Kidney (tissue), 14 donors: ENCODE data around the gene FGFR3. TPM values are rescaled to one million over a fixed set of nuclear protein-coding genes. Genes with fewer than 3 reads are reported as not detected.

ENCODE experiments used
- DNase-seq, 5 donors: peaks; one replicate each; pipeline ENCODE4 v3.0.0-alpha.2; 2013 to 2020
- FAIRE-seq: peaks from 2 replicates; lab custom pipeline; 2012; peaks lifted over from hg19 to GRCh38; lab: Jason Lieb, UNC
- H3K27ac ChIP-seq, 2 donors: one replicate each; pipeline ENCODE4 v1.7.0; 2013; ENCODE audit warnings: low read depth in 2 of 2, low read length in 2 of 2, inconsistent platforms in 1 of 2
- H3K27me3 ChIP-seq: one replicate; pipeline ENCODE4 v1.7.1; 2013; ENCODE audit warnings: low read length, inconsistent platforms; ENCODE audit not compliant: control insufficient read depth, insufficient read depth
- H3K36me3 ChIP-seq, 3 donors: one replicate each; pipeline versions ENCODE4 v1.7.0 to v1.7.1; 2013; ENCODE audit warnings: low read length in 3 of 3, control low read depth in 1 of 3, inconsistent platforms in 1 of 3; ENCODE audit not compliant: insufficient read depth in 3 of 3, control insufficient read depth in 2 of 3
- H3K4me1 ChIP-seq, 3 donors: one replicate each; pipeline versions ENCODE4 v1.7.0 to v1.7.1; 2013; ENCODE audit warnings: low read length in 3 of 3, inconsistent platforms in 1 of 3, low read depth in 1 of 3; ENCODE audit not compliant: control insufficient read depth in 2 of 3, insufficient read depth in 2 of 3
- H3K4me3 ChIP-seq, 3 donors: one replicate each; pipeline versions ENCODE4 v1.7.0 to v1.8.1; 2013; ENCODE audit warnings: low read length in 3 of 3, control low read depth in 1 of 3, inconsistent platforms in 1 of 3
- H3K9ac ChIP-seq, 3 donors: one replicate each; pipeline versions ENCODE4 v1.7.0 to v1.7.1; 2013; ENCODE audit warnings: low read length in 3 of 3, control low read depth in 1 of 3, inconsistent platforms in 1 of 3
- H3K9me3 ChIP-seq, 3 donors: one replicate each; pipeline versions ENCODE4 v1.7.0 to v1.7.1; 2013; ENCODE audit warnings: low read length in 3 of 3, control low read depth in 1 of 3, inconsistent platforms in 1 of 3; ENCODE audit not compliant: control insufficient read depth in 2 of 3, insufficient read depth in 1 of 3
- CTCF ChIP-seq: IDR thresholded peaks from 3 replicates; pipeline ENCODE4 v1.5.1; 2012; ENCODE audit warnings: mild to moderate bottlenecking, moderate library complexity, borderline replicate concordance; ENCODE audit not compliant: insufficient read depth; ENCODE audit errors: extremely low read depth
- intact Hi-C: fragments of 100-400 bp; cut with DNase I; formaldehyde crosslinking; loops from one replicate; pipeline ENCODE4 v1.11.1; 2022
- polyA plus RNA-seq: library from polyadenylated mRNA; stranded (reverse); fragments of 350-450 nt; fragmentation: Illumina TruSeq; extraction: RNeasy Lipid Tissue Mini Kit (QIAGEN cat#74804); gene quantifications from one replicate; pipeline ENCODE4 v1.2.3, GENCODE V29; 2014; ENCODE audit warnings: low read depth, low replicate concordance; ENCODE audit not compliant: insufficient read depth
- total RNA-seq: library from RNA; stranded (reverse); fragmentation: NEBNext Ultra II Directional; extraction: Animal tissue kit (Norgen Biotek cat#: 25700); gene quantifications from one replicate; pipeline ENCODE4 v1.2.1, GENCODE V29; 2021
- donor health status: control.
- donor health status: control.
- donor health status: control.
- donor health status: control.
- donor health status: control.
- donor health status: DM: yes; HTN: yes; CAD: no.
- donor health status: Normal renal cell carcinoma (clear cell type).

Gene FGFR3
- total and polyA plus RNA-seq, 2 donors from 2014 or later: 25.5 to 28.5 TPM

GRCh38 chr4:1787411-1788077 lies 5.5 kb upstream of the FGFR3 start:
- Histone ChIP-seq H3K4me1 (peaks cover 0 to 12% (median 0%) of the 10 kb centered on the region in 3 donors), H3K9me3 (no peaks in the 10 kb centered on the region), H3K4me3 (no peak overlapping the region), H3K9ac (no peak overlapping the region), H3K27me3 (no peaks in the 10 kb centered on the region), H3K36me3 (no peaks in the 10 kb centered on the region), H3K27ac (no peak overlapping the region)
- intact Hi-C loops: no loop called here
- DNase-seq (no peak), FAIRE-seq (no peak)
- TF ChIP-seq CTCF: no peak

DNA sequence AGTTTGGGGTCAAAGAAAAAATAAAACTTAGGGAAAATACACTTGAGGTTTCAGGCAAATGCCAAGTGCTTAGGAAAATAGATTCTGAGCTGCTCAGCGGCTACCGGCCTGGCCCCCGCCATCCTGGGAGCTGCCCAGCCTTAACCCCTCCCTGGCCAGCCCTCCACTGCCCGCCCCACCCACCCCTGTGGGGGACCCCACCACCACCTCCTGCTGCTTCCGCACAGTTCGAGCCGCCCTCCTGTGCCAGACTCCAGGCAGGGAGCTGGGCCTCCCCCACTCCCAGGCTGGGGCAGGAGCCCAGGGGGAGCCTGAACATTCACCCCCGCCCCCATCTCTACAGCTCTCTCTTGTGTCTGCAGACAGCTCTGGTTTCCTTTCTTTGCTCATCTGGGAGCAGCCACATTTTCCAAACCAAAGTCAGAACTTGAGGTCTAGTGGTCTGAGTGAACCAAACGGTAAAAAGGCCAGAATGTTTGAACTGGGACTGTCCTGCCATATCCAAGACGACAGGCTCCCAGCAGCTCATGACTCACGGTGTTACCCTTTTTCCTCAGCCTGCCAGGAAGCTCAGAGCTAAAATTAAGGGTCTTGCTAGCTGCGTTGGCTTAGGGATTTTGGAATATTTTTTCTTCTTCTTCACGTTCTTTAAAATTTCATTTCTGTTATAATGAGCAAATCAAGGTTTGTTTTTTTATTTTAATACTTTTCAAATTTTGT lies 4.7 kb upstream of the FGFR3 start:
- Histone ChIP-seq H3K9me3 (no peaks in the 10 kb centered on the region), H3K27ac (no peak overlapping the region), H3K27me3 (no peaks in the 10 kb centered on the region), H3K4me1 (peaks cover 0 to 12% (median 0%) of the 10 kb centered on the region in 3 donors), H3K4me3 (no peak overlapping the region), H3K36me3 (no peaks in the 10 kb centered on the region), H3K9ac (no peak overlapping the region)
- no peak for TF ChIP-seq CTCF
- intact Hi-C loops: no loop called here
- DNase-seq (no peak), FAIRE-seq (no peak)

- Histone ChIP-seq H3K4me3 (no peak overlapping the region), H3K36me3 (no peaks in the 10 kb centered on the region), H3K27me3 (no peaks in the 10 kb centered on the region), H3K9ac (no peak overlapping the region), H3K9me3 (no peaks in the 10 kb centered on the region), H3K4me1 (peaks cover 0 to 7% (median 0%) of the 10 kb centered on the region in 3 donors), H3K27ac (no peak overlapping the region)
- no peak for TF ChIP-seq CTCF
- DNase-seq (no peak), FAIRE-seq (no peak)
- intact Hi-C loops: no loop called here
Observed at GRCh38 chr4:1789552-1789951, 3.5 kb upstream of the FGFR3 start.
